Measurements from ENCODE around the gene KCNJ4.

The KCNJ4 gene

GRCh38 chr22:38491707-38492348 is 36.8 kb upstream of the KCNJ4 start:
- Histone ChIP-seq H3K27me3 (no peaks in the 10 kb centered on the region), H3K4me3 (ENCODE audit: low read depth, low read length) (no peak overlapping the region), H3K9me3 (no peaks in the 10 kb centered on the region), H3K4me1 (no peaks in the 10 kb centered on the region; the same call in 1 of the 2 replicates), H3K36me3 (peaks cover 100% of the 10 kb centered on the region)
- TF ChIP-seq CTCF (IDR thresholded peaks at IDR 0.05; ENCODE audit: low read depth, low read length) = no peak
- no peak for DNase-seq

- Histone ChIP-seq H3K9me3 (no peaks in the 10 kb centered on the region), H3K4me1 (no peaks in the 10 kb centered on the region; the same call in 1 of the 2 replicates), H3K4me3 (ENCODE audit: low read depth, low read length) (no peak overlapping the region), H3K27me3 (no peaks in the 10 kb centered on the region), H3K36me3 (peaks cover 100% of the 10 kb centered on the region)
- no peak for TF ChIP-seq CTCF (IDR thresholded peaks at IDR 0.05; ENCODE audit: low read depth, low read length)
- peak; percentile 37 for DNase-seq
These were observed 35.9 kb upstream of the KCNJ4 start for GRCh38 chr22:38490915-38491314.

- H3K9me3 ChIP-seq = no peaks in the 10 kb centered on the region
- TF ChIP-seq CTCF (IDR thresholded peaks at IDR 0.05; ENCODE audit: low read depth, low read length) = no peak
- DNase-seq = no peak
- H3K4me3 ChIP-seq (ENCODE audit: low read depth, low read length) = no peak overlapping the region
- H3K36me3 ChIP-seq = peaks cover 98% of the 10 kb centered on the region
- no peaks in the 10 kb centered on the region for H3K27me3 ChIP-seq
- H3K4me1 ChIP-seq = no peaks in the 10 kb centered on the region; the same call in 1 of the 2 replicates
These were observed 35.5 kb upstream of the KCNJ4 start for GRCh38 chr22:38490475-38490874.

- Histone ChIP-seq H3K36me3 (peaks cover 96% of the 10 kb centered on the region), H3K9me3 (no peaks in the 10 kb centered on the region), H3K4me3 (ENCODE audit: low read depth, low read length) (no peak overlapping the region), H3K27me3 (no peaks in the 10 kb centered on the region), H3K4me1 (no peaks in the 10 kb centered on the region; the same call in 1 of the 2 replicates)
- TF ChIP-seq CTCF (IDR thresholded peaks at IDR 0.05; ENCODE audit: low read depth, low read length) = no peak
- no peak for DNase-seq
These were observed 34.7 kb upstream of the KCNJ4 start for GRCh38 chr22:38489561-38490145.

GRCh38 chr22:38489142-38489541 is 34.1 kb upstream of the KCNJ4 start:
- Histone ChIP-seq H3K4me3 (ENCODE audit: low read depth, low read length) (no peak overlapping the region), H3K4me1 (no peaks in the 10 kb centered on the region; the same call in 1 of the 2 replicates), H3K9me3 (no peaks in the 10 kb centered on the region), H3K36me3 (peaks cover 96% of the 10 kb centered on the region), H3K27me3 (no peaks in the 10 kb centered on the region)
- TF ChIP-seq CTCF (IDR thresholded peaks at IDR 0.05; ENCODE audit: low read depth, low read length) = no peak
- no peak for DNase-seq

GRCh38 chr22:38487946-38488345 is 32.9 kb upstream of the KCNJ4 start:
- H3K27me3 ChIP-seq = no peaks in the 10 kb centered on the region
- no peak for DNase-seq
- H3K9me3 ChIP-seq = no peaks in the 10 kb centered on the region
- peaks cover 96% of the 10 kb centered on the region for H3K36me3 ChIP-seq
- no peaks in the 10 kb centered on the region; the same call in 1 of the 2 replicates for H3K4me1 ChIP-seq
- TF ChIP-seq CTCF (IDR thresholded peaks at IDR 0.05; ENCODE audit: low read depth, low read length) = no peak
- H3K4me3 ChIP-seq (ENCODE audit: low read depth, low read length) = no peak overlapping the region
